Measurements from ENCODE around the gene CARNS1.

The CARNS1 gene

DNA sequence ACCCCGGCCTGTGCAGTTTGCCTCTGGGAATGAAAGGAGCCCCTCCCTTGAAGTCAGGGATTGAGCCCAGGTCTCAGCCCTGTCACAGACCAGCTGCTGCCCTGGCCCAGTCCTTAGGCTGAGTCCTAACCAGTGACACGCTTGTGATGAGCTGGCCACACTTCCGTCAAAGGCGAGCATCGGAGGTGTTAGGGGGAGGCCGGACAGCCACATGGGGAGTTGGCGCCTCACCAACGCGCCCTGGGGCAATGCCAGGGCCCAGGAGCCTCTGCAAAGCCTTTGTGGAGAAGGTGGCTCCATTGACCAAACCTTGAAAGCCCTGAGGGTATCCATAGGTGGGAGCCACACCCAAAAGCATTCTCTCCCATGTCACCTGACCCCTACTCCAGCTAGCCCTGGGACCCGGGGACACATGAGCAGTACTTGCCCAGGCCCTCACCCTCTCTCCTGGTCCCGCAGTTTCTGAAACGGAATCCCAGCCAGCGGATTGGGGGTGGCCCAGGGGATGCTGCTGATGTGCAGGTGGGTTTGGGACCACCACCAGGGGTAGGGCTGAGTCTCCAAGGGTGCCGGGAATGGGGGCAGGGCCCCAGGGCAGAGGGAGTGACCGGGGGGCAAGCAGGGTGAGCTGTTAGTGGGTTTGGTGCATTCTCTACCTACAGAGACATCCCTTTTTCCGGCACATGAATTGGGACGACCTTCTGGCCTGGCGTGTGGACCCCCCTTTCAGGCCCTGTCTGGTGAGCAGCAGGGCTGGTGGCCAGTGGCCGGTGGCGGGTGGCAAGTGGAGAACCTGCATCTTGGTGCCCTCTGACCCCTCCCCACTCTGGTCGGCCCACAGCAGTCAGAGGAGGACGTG is 18.3 kb downstream of the CARNS1 start:
- TF ChIP-seq OSR1 (CRISPR knock-in tag; IDR thresholded peaks at IDR 0.05): no peak
- TF ChIP-seq CREB5 (CRISPR knock-in tag; IDR thresholded peaks at IDR 0.05; ENCODE audit: low read depth): no peak
- no peak for TF ChIP-seq ARNTL (CRISPR knock-in tag; IDR thresholded peaks at IDR 0.05; ENCODE audit: borderline replicate concordance, low read depth)
- ATAC-seq: no peak

- TF ChIP-seq ZNF70 (CRISPR knock-in tag; IDR thresholded peaks at IDR 0.05) (no peak), ARNTL (CRISPR knock-in tag; IDR thresholded peaks at IDR 0.05; ENCODE audit: borderline replicate concordance, low read depth) (no peak), ZNF565 (CRISPR knock-in tag; conservative IDR thresholded peaks at IDR 0.05; ENCODE audit: low read depth) (no peak), ZFP3 (CRISPR knock-in tag; IDR thresholded peaks at IDR 0.05) (no peak), ESRRG (CRISPR knock-in tag; IDR thresholded peaks at IDR 0.05) (no peak), BACH2 (CRISPR knock-in tag; IDR thresholded peaks at IDR 0.05; ENCODE audit: borderline replicate concordance) (no peak), ZNF8 (CRISPR knock-in tag; IDR thresholded peaks at IDR 0.05) (no peak), PATZ1 (CRISPR knock-in tag; IDR thresholded peaks at IDR 0.05; ENCODE audit: borderline replicate concordance) (no peak), ZFP30 (CRISPR knock-in tag; IDR thresholded peaks at IDR 0.05) (no peak), PPARA (CRISPR knock-in tag; IDR thresholded peaks at IDR 0.05; ENCODE audit: borderline replicate concordance) (no peak), ZC3H10 (CRISPR knock-in tag; IDR thresholded peaks at IDR 0.05) (no peak), OSR1 (CRISPR knock-in tag; IDR thresholded peaks at IDR 0.05) (no peak), TOX (CRISPR knock-in tag; IDR thresholded peaks at IDR 0.05; ENCODE audit: borderline replicate concordance) (no peak), GLIS3 (CRISPR knock-in tag; IDR thresholded peaks at IDR 0.05) (no peak), CSDC2 (CRISPR knock-in tag; IDR thresholded peaks at IDR 0.05) (no peak), TCF4 (CRISPR knock-in tag; IDR thresholded peaks at IDR 0.05; ENCODE audit: borderline replicate concordance) (no peak)
- TF ChIP-seq, protein P1, sequence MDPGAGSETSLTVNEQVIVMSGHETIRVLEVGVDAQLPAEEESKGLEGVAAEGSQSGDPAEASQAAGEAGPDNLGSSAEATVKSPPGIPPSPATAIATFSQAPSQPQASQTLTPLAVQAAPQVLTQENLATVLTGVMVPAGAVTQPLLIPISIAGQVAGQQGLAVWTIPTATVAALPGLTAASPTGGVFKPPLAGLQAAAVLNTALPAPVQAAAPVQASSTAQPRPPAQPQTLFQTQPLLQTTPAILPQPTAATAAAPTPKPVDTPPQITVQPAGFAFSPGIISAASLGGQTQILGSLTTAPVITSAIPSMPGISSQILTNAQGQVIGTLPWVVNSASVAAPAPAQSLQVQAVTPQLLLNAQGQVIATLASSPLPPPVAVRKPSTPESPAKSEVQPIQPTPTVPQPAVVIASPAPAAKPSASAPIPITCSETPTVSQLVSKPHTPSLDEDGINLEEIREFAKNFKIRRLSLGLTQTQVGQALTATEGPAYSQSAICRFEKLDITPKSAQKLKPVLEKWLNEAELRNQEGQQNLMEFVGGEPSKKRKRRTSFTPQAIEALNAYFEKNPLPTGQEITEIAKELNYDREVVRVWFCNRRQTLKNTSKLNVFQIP (CRISPR knock-in tag; IDR thresholded peaks at IDR 0.05; ENCODE audit: borderline replicate concordance, low read depth): no peak
- TF ChIP-seq, protein P2, sequence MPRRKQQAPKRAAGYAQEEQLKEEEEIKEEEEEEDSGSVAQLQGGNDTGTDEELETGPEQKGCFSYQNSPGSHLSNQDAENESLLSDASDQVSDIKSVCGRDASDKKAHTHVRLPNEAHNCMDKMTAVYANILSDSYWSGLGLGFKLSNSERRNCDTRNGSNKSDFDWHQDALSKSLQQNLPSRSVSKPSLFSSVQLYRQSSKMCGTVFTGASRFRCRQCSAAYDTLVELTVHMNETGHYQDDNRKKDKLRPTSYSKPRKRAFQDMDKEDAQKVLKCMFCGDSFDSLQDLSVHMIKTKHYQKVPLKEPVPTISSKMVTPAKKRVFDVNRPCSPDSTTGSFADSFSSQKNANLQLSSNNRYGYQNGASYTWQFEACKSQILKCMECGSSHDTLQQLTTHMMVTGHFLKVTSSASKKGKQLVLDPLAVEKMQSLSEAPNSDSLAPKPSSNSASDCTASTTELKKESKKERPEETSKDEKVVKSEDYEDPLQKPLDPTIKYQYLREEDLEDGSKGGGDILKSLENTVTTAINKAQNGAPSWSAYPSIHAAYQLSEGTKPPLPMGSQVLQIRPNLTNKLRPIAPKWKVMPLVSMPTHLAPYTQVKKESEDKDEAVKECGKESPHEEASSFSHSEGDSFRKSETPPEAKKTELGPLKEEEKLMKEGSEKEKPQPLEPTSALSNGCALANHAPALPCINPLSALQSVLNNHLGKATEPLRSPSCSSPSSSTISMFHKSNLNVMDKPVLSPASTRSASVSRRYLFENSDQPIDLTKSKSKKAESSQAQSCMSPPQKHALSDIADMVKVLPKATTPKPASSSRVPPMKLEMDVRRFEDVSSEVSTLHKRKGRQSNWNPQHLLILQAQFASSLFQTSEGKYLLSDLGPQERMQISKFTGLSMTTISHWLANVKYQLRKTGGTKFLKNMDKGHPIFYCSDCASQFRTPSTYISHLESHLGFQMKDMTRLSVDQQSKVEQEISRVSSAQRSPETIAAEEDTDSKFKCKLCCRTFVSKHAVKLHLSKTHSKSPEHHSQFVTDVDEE (CRISPR knock-in tag; IDR thresholded peaks at IDR 0.05): no peak
- no peak for ATAC-seq
Observed at GRCh38 chr11:67434395-67434881, 19.0 kb downstream of the CARNS1 start.

GRCh38 chr11:67435031-67435726 is 19.7 kb downstream of the CARNS1 start:
- TF ChIP-seq TOX (CRISPR knock-in tag; IDR thresholded peaks at IDR 0.05; ENCODE audit: borderline replicate concordance): no peak
- TF ChIP-seq ZNF565 (CRISPR knock-in tag; conservative IDR thresholded peaks at IDR 0.05; ENCODE audit: low read depth): no peak
- TF ChIP-seq ARNTL (CRISPR knock-in tag; IDR thresholded peaks at IDR 0.05; ENCODE audit: borderline replicate concordance, low read depth): no peak
- TF ChIP-seq SNAI2 (CRISPR knock-in tag; IDR thresholded peaks at IDR 0.05): no peak
- no peak for TF ChIP-seq GLIS3 (CRISPR knock-in tag; IDR thresholded peaks at IDR 0.05)
- no peak for TF ChIP-seq TCF4 (CRISPR knock-in tag; IDR thresholded peaks at IDR 0.05; ENCODE audit: borderline replicate concordance)
- no peak for TF ChIP-seq ZFP3 (CRISPR knock-in tag; IDR thresholded peaks at IDR 0.05)
- ATAC-seq: no peak

Data from SK-N-SH treated with all-trans-retinoic acid at 6 μM for 48 hours (cell line).